Neural crest cell (in vitro differentiated cells): ENCODE results near the gene C1orf159. TPM values are rescaled to one million over a fixed set of nuclear protein-coding genes. Genes with fewer than 3 reads are reported as not detected.

Source experiments
- DNase-seq: peaks from one replicate; pipeline ENCODE4 v3.0.0; 2021; ENCODE audit warnings: low read depth, mixed read lengths, low spot score
- H3K27ac Mint-ChIP-seq: one replicate; pipeline ENCODE4 v1.8.0; 2021; ENCODE audit warnings: mild to moderate bottlenecking, mixed read lengths; ENCODE audit not compliant: unreplicated experiment
- H3K27me3 Mint-ChIP-seq: 2 replicates; pipeline ENCODE4 v1.8.0; 2021; ENCODE audit warnings: low read depth, mild to moderate bottlenecking, mixed read lengths
- H3K36me3 Mint-ChIP-seq: 2 replicates; pipeline ENCODE4 v1.8.0; 2021; ENCODE audit warnings: low read depth, mild to moderate bottlenecking, mixed read lengths
- H3K4me1 Mint-ChIP-seq: 2 replicates; pipeline ENCODE4 v1.8.0; 2021; ENCODE audit warnings: mixed read lengths
- H3K4me3 Mint-ChIP-seq: one replicate; pipeline ENCODE4 v1.8.0; 2021; ENCODE audit warnings: mild to moderate bottlenecking, mixed read lengths
- H3K9me3 Mint-ChIP-seq: 2 replicates; pipeline ENCODE4 v1.8.0; 2021; ENCODE audit warnings: mixed read lengths
- CTCF ChIP-seq: fragments of 200-600 bp; sonication (generic); conservative IDR thresholded peaks from 2 replicates; pipeline ENCODE4 v1.5.0; 2021; ENCODE audit warnings: antibody characterized with exemption, mild to moderate bottlenecking
- total RNA-seq: library from RNA; stranded (reverse); gene quantifications from 2 replicates; pipeline ENCODE4 v1.2.1, GENCODE V29; 2021

The C1orf159 gene
- total RNA-seq, 1 donor from 2014 or later: 26.1 TPM

DNA sequence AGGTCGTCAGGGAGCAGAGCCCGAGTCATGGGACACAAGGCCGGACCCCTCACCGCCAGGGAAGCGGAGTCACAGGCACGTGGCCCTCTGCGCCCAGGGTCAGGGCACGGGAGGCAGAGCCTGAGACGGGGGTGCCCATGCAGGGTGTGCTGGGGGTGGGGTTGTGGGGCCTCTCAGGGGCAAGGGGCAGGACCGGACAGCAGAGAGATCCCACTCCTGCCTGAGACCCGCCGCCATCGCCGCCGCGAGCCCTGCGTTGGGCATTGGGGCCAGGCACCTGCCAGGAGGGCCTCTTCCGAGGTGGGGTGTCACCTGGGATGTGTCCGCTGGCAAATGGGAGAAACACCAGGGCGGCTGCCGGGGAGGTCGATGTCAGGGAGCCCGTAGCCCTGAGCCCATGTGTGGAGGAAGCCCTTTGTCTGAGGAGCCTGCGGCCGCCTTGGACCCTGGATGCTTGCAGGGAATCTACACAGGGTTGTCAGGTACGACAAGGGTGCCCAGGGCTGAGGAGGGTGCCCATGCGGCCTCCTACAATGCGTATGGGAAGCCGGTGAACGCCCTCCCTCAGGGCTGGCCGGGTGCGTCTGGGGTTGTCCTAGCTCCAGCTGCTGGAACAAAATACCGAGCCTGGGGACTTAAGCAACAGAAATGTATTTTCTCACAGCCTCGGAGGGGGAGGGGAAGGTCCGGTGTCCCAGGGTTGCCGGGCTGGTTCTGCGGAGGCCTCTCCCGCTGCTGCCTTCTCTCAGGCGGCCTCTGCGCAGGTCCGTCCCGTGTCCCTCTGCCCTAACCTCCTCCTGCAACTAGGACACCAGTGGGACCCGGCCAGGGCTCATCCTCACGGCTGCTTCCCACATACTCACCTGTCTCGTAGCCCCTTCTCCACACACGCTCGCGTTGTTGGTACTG is 16.4 kb upstream of the C1orf159 start:
- Mint-ChIP-seq H3K36me3 (no peaks in the 10 kb centered on the region), H3K4me3 (no peak overlapping the region), H3K27me3 (peaks cover 3% of the 10 kb centered on the region), H3K9me3 (no peaks in the 10 kb centered on the region), H3K4me1 (peaks cover 3% of the 10 kb centered on the region), H3K27ac (no peak overlapping the region)
- no peak for TF ChIP-seq CTCF
- no peak for DNase-seq

GRCh38 chr1:1130206-1131120 is 14.6 kb upstream of the C1orf159 start:
- no peak for TF ChIP-seq CTCF
- Mint-ChIP-seq H3K9me3 (no peaks in the 10 kb centered on the region), H3K36me3 (no peaks in the 10 kb centered on the region), H3K27me3 (peaks cover 3% of the 10 kb centered on the region), H3K4me1 (peaks cover 3% of the 10 kb centered on the region), H3K4me3 (no peak overlapping the region), H3K27ac (no peak overlapping the region)
- no peak for DNase-seq

DNA sequence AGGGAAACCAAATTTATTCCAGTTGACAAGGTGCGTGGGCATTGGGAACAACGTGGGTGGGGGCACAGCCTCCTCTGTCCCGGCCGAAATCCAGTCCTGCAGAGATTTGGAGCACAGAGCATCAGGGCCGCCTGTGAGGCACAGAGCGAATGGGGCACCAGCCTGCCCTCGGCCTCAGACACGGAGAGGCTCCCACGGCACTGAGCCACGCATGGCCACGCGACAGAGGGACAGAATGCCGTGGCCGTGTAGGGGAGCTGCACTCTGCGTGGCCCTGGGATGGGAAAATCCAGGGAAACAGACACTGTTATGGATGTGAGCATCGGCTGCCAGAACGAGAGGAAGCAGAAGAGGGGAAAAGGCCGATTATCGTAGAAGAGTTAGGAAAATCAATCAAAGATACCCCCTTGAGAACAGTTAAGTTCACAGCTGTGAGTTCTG is 13.5 kb upstream of the C1orf159 start:
- TF ChIP-seq CTCF: no peak
- DNase-seq: no peak
- Mint-ChIP-seq H3K27ac (no peak overlapping the region), H3K4me1 (no peaks in the 10 kb centered on the region), H3K4me3 (no peak overlapping the region), H3K9me3 (no peaks in the 10 kb centered on the region), H3K36me3 (no peaks in the 10 kb centered on the region), H3K27me3 (no peaks in the 10 kb centered on the region)

- no peak for TF ChIP-seq CTCF
- Mint-ChIP-seq H3K27ac (no peak overlapping the region), H3K9me3 (no peaks in the 10 kb centered on the region), H3K36me3 (peaks cover 3% of the 10 kb centered on the region), H3K4me1 (peaks cover 7% of the 10 kb centered on the region), H3K4me3 (no peak overlapping the region), H3K27me3 (peaks cover 6% of the 10 kb centered on the region)
- no peak for DNase-seq
Measured at GRCh38 chr1:1128454-1129139, 12.7 kb upstream of the C1orf159 start.
